Measurements from ENCODE around the gene SOS1.

The SOS1 gene

DNA sequence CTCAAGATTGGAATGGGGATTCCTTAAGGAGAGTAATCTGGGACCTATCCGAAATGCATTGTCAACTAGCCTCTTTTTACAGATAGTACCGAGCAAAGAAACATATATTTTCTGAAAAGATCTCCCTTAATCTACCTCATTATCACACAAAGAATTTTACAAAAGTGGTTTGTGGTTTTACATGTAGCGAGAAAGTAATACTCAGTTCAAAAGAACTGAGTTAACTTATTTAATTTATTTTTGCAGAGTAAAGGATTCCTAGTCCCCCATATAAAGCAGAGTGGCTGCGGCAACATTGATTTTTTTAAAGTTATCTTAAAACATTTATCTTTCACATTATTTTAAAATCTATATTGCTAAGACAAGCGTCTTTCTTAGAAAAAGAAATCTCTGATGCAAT, 15.9 kb upstream of the SOS1 start:
- TF ChIP-seq CTCF (IDR thresholded peaks at IDR 0.05; ENCODE audit: borderline replicate concordance, insufficient read depth, low read depth, low read length): no peak
- no peak overlapping the region for H3K4me3 ChIP-seq (ENCODE audit: low read depth, low read length)

DNA sequence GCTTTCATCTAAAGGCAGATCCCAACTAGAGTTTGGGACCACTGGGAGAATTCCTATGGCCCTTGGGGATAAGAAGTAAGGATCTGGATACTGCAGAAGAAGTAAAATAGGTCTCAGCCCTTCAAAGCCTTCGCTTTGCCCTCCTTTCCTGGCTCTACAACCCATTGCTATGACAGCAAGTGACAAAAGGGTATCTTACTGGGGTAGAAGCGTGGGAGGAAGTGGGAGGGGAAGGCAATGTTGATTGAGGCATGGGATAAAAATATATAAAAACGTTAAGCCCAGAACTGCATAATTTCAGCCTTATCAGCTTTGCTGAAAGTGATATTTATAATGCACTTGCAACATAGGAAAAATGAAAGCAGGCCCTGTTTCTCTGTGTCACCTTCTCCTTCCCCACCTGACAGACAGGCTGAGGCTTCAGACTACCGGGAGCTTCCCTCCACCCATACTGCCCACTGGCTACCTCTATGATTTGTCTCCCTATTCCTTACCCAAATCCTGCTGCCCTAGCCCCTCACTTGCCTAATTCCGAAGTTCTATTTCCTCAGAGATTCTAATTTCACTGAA, 14.9 kb upstream of the SOS1 start:
- no peak overlapping the region for H3K4me3 ChIP-seq (ENCODE audit: low read depth, low read length)
- no peak for TF ChIP-seq CTCF (IDR thresholded peaks at IDR 0.05; ENCODE audit: borderline replicate concordance, insufficient read depth, low read depth, low read length)

DNA sequence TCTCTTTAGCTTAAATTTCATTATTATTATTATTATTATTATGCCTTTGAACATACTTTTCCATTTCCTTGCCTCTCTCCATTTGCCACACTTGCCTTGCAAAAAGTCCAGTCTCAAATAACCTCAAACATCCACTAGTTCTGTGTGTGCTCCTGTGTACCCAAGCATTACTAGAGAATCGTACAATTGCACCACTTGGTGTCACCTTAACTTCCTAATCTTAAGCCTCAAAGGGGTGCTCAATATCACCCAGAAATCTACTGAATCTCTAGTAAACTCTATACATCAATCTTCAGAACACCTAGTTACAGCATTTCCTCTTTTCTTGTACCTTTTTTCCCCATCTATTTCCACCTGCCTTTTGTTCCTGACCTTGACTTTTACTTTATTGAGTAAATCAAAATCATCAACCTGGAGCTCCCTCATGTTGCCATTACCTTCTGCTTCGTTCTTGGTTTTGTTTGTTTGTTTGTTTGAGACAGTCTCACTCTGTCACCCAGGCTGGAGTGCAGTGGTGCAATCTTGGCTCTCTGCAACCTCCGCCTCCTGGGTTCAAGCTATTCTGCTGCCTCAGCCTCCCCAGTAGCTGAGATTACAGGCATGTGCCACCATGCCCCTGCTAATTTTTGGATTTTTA, 12.5 kb upstream of the SOS1 start:
- no peak overlapping the region for H3K4me3 ChIP-seq (ENCODE audit: low read depth, low read length)
- no peak for TF ChIP-seq CTCF (IDR thresholded peaks at IDR 0.05; ENCODE audit: borderline replicate concordance, insufficient read depth, low read depth, low read length)

- TF ChIP-seq CTCF (IDR thresholded peaks at IDR 0.05; ENCODE audit: borderline replicate concordance, insufficient read depth, low read depth, low read length): no peak
- no peak overlapping the region for H3K4me3 ChIP-seq (ENCODE audit: low read depth, low read length)
These were observed 8.1 kb upstream of the SOS1 start for GRCh38 chr2:39128919-39129391.

GRCh38 chr2:39127973-39128372, 7.1 kb upstream of the SOS1 start:
- no peak for TF ChIP-seq CTCF (IDR thresholded peaks at IDR 0.05; ENCODE audit: borderline replicate concordance, insufficient read depth, low read depth, low read length)
- H3K4me3 ChIP-seq (ENCODE audit: low read depth, low read length): no peak overlapping the region

- TF ChIP-seq CTCF (IDR thresholded peaks at IDR 0.05; ENCODE audit: borderline replicate concordance, insufficient read depth, low read depth, low read length): no peak
- H3K4me3 ChIP-seq (ENCODE audit: low read depth, low read length): peak overlapping the region; percentile 63
These were observed 3.9 kb upstream of the SOS1 start for GRCh38 chr2:39124746-39125057.

DNA sequence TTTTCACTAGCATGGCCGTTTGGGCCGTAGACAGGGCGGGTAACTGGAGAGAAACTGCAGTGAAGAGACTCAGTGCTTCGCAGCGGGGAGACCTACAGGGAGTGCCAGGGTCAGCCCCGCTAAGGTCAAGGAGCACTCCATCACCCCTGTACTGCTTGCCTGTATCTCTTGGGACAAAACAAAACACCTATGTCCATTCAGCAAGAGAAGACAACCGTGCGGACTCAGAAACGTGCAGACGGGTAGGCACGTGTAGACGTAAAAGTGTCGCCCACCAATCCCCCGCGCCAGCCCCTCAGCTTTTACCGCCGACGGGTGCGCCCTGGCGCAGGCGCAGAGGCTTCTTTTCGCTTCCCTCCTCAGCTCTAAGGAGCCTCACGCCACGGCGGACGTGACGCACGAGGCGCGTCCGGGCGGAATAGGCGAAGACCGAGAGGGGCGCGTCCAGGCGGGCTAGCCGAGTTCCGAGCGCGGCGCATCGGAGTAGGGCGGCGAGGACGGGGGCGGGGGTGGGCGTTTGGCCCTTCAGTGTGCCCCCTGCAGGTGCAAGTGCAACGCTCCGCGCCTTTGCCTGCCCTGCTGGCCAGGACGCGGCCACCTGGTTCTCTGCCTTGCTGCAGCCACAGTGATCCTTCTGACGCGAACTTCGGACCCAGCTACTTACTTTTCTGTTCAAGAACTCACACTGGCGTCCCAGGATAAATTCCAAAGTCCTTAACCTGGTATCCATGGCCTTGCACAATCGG, 3.3 kb upstream of the SOS1 start:
- peak; percentile 83 for TF ChIP-seq CTCF (IDR thresholded peaks at IDR 0.05; ENCODE audit: borderline replicate concordance, insufficient read depth, low read depth, low read length)
- H3K4me3 ChIP-seq (ENCODE audit: low read depth, low read length): peak overlapping the region; percentile 66

Data from GM12875 (cell line).